ENCODE data around the gene TOP1. TPM values are rescaled to one million over a fixed set of nuclear protein-coding genes. Genes with fewer than 3 reads are reported as not detected.

TOP1 gene
- polyA plus RNA-seq, 3 donors = 6.9 to 11.5 (median 11.5) TPM

DNA sequence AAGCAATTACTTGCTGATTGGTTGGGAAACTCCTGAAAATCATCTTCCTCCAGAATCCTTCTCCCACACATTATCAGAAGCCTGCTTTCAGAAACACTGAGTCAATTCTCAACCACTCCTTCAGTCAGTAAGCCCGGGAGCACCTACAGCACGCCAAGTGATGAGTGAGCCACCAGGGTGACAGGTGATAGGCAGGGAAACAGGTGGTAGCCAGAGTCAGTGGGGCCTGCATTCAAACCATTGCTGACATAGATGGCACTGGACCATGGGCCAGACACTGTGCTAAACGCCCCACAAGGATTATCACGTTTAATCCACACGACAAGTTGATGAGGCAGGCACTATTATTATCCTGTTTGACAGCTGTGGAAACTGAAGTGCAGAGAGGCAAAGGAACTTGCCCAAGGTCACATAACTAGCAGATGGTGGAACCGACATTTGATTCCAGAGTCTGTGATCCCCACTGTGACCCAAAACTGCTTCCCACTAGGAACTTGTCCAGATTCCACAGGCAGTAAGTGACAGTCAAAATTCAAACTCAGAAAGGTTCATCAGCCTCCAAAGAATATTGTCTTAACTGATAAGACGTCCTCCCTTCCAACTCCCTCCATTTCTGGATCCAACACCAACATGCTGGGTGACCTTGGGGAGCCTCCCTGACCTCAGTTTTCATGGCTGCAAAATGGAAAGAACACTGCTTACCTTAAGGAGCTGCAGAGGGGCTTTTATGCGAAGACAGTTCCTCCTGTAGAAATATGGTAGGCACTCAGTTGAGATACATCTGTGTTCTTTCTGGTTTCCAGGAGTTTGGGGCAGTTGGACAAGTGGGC lies 23.9 kb upstream of the TOP1 start:
- Histone ChIP-seq H3K4me1 (ENCODE audit: control insufficient read depth in 1 of 2, insufficient read depth in 2 of 2, low read length in 2 of 2) (peaks cover 81 to 85% of the 10 kb centered on the region in 2 donors), H4K20me1 (ENCODE audit: insufficient read depth, low read length) (no peaks in the 10 kb centered on the region), H3K9ac (ENCODE audit: insufficient read depth, low read length, poor library complexity, severe bottlenecking) (no peak overlapping the region), H3K4me3 (replicated peaks in 1 of 3; ENCODE audit: low read depth in 2 of 3, low read length in 3 of 3) (no peak overlapping the region), H3K4me2 (replicated peaks; ENCODE audit: extremely low read depth, low read length, poor library complexity, severe bottlenecking) (no peak overlapping the region), H3K36me3 (replicated peaks in 1 of 2; ENCODE audit: control insufficient read depth in 1 of 2, insufficient read depth in 2 of 2, low read length in 2 of 2) (no peaks in the 10 kb centered on the region), H3K9me3 (replicated peaks in 1 of 2; ENCODE audit: control insufficient read depth in 1 of 2, insufficient read depth in 1 of 2, low read length in 2 of 2) (no peaks in the 10 kb centered on the region), H2AFZ (ENCODE audit: insufficient read depth, low read depth, low read length, poor library complexity, severe bottlenecking) (peak overlapping the region; percentile 22), H3K79me2 (ENCODE audit: insufficient read depth, low read length) (no peaks in the 10 kb centered on the region), H3K27ac (ENCODE audit: low read depth in 1 of 2, low read length in 2 of 2) (peak overlapping the region in 1 of 2 donors; percentile 95), H3K27me3 (ENCODE audit: control insufficient read depth in 2 of 2, insufficient read depth in 2 of 2, low read length in 2 of 2) (no peaks in the 10 kb centered on the region)
- Mint-ChIP-seq H3K27me3 (ENCODE audit: low read depth in 3 of 3) (peaks cover 0 to 2% (median 0%) of the 10 kb centered on the region in 3 donors), H3K4me3 (peak overlapping the region in 1 of 2 donors; percentile 32), H3K4me1 (peaks cover 71% of the 10 kb centered on the region), H3K27ac (peak overlapping the region; percentile 75 to 99 (median 99)), H3K9me3 (peaks cover 0 to 7% (median 0%) of the 10 kb centered on the region in 7 donors), H3K36me3 (peaks cover 2 to 3% of the 10 kb centered on the region in 2 donors)
- WGBS (ENCODE audit: insufficient coverage) = 67% methylated on average over 6 of the region's 8 CpGs
- intact Hi-C loops (cut with micrococcal nuclease) = loop anchor here (10.0 kb wide), 1 partner anchor 510 kb away; no protein-coding TSS in a partner anchor
- TF ChIP-seq, protein P1, sequence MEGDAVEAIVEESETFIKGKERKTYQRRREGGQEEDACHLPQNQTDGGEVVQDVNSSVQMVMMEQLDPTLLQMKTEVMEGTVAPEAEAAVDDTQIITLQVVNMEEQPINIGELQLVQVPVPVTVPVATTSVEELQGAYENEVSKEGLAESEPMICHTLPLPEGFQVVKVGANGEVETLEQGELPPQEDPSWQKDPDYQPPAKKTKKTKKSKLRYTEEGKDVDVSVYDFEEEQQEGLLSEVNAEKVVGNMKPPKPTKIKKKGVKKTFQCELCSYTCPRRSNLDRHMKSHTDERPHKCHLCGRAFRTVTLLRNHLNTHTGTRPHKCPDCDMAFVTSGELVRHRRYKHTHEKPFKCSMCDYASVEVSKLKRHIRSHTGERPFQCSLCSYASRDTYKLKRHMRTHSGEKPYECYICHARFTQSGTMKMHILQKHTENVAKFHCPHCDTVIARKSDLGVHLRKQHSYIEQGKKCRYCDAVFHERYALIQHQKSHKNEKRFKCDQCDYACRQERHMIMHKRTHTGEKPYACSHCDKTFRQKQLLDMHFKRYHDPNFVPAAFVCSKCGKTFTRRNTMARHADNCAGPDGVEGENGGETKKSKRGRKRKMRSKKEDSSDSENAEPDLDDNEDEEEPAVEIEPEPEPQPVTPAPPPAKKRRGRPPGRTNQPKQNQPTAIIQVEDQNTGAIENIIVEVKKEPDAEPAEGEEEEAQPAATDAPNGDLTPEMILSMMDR (IDR thresholded peaks at IDR 0.05) = no peak
- DNase-seq = no peak

DNA sequence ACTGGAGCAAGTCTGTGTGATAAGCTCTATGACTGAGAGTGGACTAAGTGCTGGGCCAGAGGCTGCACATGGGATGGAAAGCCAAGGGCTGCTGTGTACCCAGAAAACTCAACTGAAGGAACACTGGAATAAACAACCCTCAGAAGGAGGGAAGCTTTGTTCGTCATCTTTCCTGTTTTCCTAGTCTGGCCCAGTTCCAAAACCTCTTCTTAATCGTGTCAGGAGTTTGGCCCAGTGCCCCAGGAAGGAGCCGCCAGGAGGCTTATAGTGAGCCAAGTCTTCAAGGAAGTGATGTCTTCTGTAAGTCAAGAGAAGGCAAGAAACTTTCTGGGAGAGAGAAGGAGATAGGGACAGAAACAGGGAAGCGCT lies 23.3 kb upstream of the TOP1 start:
- Histone ChIP-seq H2AFZ (ENCODE audit: insufficient read depth, low read depth, low read length, poor library complexity, severe bottlenecking) (peak overlapping the region; percentile 22), H3K4me2 (replicated peaks; ENCODE audit: extremely low read depth, low read length, poor library complexity, severe bottlenecking) (no peak overlapping the region), H3K9ac (ENCODE audit: insufficient read depth, low read length, poor library complexity, severe bottlenecking) (no peak overlapping the region), H3K79me2 (ENCODE audit: insufficient read depth, low read length) (no peaks in the 10 kb centered on the region), H3K36me3 (replicated peaks in 1 of 2; ENCODE audit: control insufficient read depth in 1 of 2, insufficient read depth in 2 of 2, low read length in 2 of 2) (no peaks in the 10 kb centered on the region), H3K4me1 (ENCODE audit: control insufficient read depth in 1 of 2, insufficient read depth in 2 of 2, low read length in 2 of 2) (peaks cover 81 to 85% of the 10 kb centered on the region in 2 donors), H3K4me3 (replicated peaks in 1 of 3; ENCODE audit: low read depth in 2 of 3, low read length in 3 of 3) (no peak overlapping the region), H4K20me1 (ENCODE audit: insufficient read depth, low read length) (no peaks in the 10 kb centered on the region), H3K9me3 (replicated peaks in 1 of 2; ENCODE audit: control insufficient read depth in 1 of 2, insufficient read depth in 1 of 2, low read length in 2 of 2) (no peaks in the 10 kb centered on the region), H3K27ac (ENCODE audit: low read depth in 1 of 2, low read length in 2 of 2) (no peak overlapping the region), H3K27me3 (ENCODE audit: control insufficient read depth in 2 of 2, insufficient read depth in 2 of 2, low read length in 2 of 2) (no peaks in the 10 kb centered on the region)
- DNase-seq = peak in 2 of 3 donors; percentile 41 to 44
- TF ChIP-seq, protein P1 (IDR thresholded peaks at IDR 0.05) = no peak
- WGBS (ENCODE audit: insufficient coverage) = 10% methylated on average over 1 of the region's 4 CpGs
- peak overlapping the region in 1 of 2 donors; percentile 39 for H3K4me3 Mint-ChIP-seq
- H3K4me1 Mint-ChIP-seq = peaks cover 71% of the 10 kb centered on the region
- peaks cover 0 to 2% (median 0%) of the 10 kb centered on the region in 3 donors for H3K27me3 Mint-ChIP-seq (ENCODE audit: low read depth in 3 of 3)
- peaks cover 2 to 3% of the 10 kb centered on the region in 2 donors for H3K36me3 Mint-ChIP-seq
- H3K9me3 Mint-ChIP-seq = peaks cover 0 to 7% (median 0%) of the 10 kb centered on the region in 7 donors
- peak overlapping the region; percentile 47 to 99 (median 75) for H3K27ac Mint-ChIP-seq
- intact Hi-C loops (cut with micrococcal nuclease) = loop anchor here (10.0 kb wide), 1 partner anchor 511 kb away; no protein-coding TSS in a partner anchor

All from CD14-positive monocyte (primary cell).